Stomach smooth muscle (tissue), 2 donors: ENCODE data around the gene USH1C.

Experiments
- H3K27ac ChIP-seq: one replicate; pipeline ENCODE4 v1.7.0; 2013; ENCODE audit warnings: mild to moderate bottlenecking, low read length, inconsistent platforms
- H3K27me3 ChIP-seq, 2 donors: one replicate each; pipeline ENCODE4 v1.7.0; 2013; ENCODE audit warnings: low read length in 2 of 2; ENCODE audit not compliant: insufficient read depth in 2 of 2, control insufficient read depth in 1 of 2
- H3K36me3 ChIP-seq, 2 donors: one replicate each; pipeline ENCODE4 v1.7.0; 2013; ENCODE audit warnings: low read length in 2 of 2; ENCODE audit not compliant: control insufficient read depth in 2 of 2, insufficient read depth in 2 of 2
- H3K4me1 ChIP-seq: one replicate; pipeline ENCODE4 v1.7.0; 2013; ENCODE audit warnings: low read length; ENCODE audit not compliant: control insufficient read depth, insufficient read depth
- H3K4me3 ChIP-seq, 2 donors: one replicate each; pipeline ENCODE4 v1.7.0; 2013; ENCODE audit warnings: low read length in 2 of 2
- H3K9ac ChIP-seq, 2 donors: one replicate each; pipeline ENCODE4 v1.7.0; 2013; ENCODE audit warnings: low read length in 2 of 2, mild to moderate bottlenecking in 1 of 2
- H3K9me3 ChIP-seq, 2 donors: one replicate each; pipeline ENCODE4 v1.7.0; 2013; ENCODE audit warnings: low read length in 2 of 2; ENCODE audit not compliant: control insufficient read depth in 2 of 2
- donor health status: healthy.
- donor health status: Pancreatic carcinoma.

The USH1C gene

GRCh38 chr11:17533778-17534415 lies 10.3 kb downstream of the USH1C start:
- H3K27me3 ChIP-seq = peaks cover 0 to 4% of the 10 kb centered on the region in 2 donors
- no peak overlapping the region for H3K27ac ChIP-seq
- H3K4me3 ChIP-seq = no peak overlapping the region
- H3K9ac ChIP-seq = no peak overlapping the region
- H3K4me1 ChIP-seq = no peaks in the 10 kb centered on the region
- no peaks in the 10 kb centered on the region for H3K9me3 ChIP-seq
- no peaks in the 10 kb centered on the region for H3K36me3 ChIP-seq

- no peak overlapping the region for H3K9ac ChIP-seq
- no peak overlapping the region for H3K4me3 ChIP-seq
- H3K4me1 ChIP-seq = no peaks in the 10 kb centered on the region
- H3K36me3 ChIP-seq = no peaks in the 10 kb centered on the region
- no peaks in the 10 kb centered on the region for H3K9me3 ChIP-seq
- no peak overlapping the region for H3K27ac ChIP-seq
- H3K27me3 ChIP-seq = peaks cover 0 to 8% of the 10 kb centered on the region in 2 donors
These were observed 10.9 kb downstream of the USH1C start for GRCh38 chr11:17533341-17533740.

- H3K4me3 ChIP-seq = no peak overlapping the region
- no peak overlapping the region for H3K27ac ChIP-seq
- H3K4me1 ChIP-seq = no peaks in the 10 kb centered on the region
- no peak overlapping the region for H3K9ac ChIP-seq
- H3K9me3 ChIP-seq = no peaks in the 10 kb centered on the region
- no peaks in the 10 kb centered on the region for H3K36me3 ChIP-seq
- peaks cover 0 to 9% of the 10 kb centered on the region in 2 donors for H3K27me3 ChIP-seq
These were observed 11.4 kb downstream of the USH1C start for GRCh38 chr11:17532784-17533183.

GRCh38 chr11:17531636-17532113 lies 12.5 kb downstream of the USH1C start:
- Histone ChIP-seq H3K4me3 (no peak overlapping the region), H3K27ac (no peak overlapping the region), H3K36me3 (no peaks in the 10 kb centered on the region)

GRCh38 chr11:17531071-17531600 lies 13.1 kb downstream of the USH1C start:
- no peak overlapping the region for H3K4me3 ChIP-seq
- H3K9ac ChIP-seq = no peak overlapping the region
- no peak overlapping the region for H3K27ac ChIP-seq
- peaks cover 0 to 7% of the 10 kb centered on the region in 2 donors for H3K27me3 ChIP-seq
- H3K36me3 ChIP-seq = no peaks in the 10 kb centered on the region
- no peaks in the 10 kb centered on the region for H3K4me1 ChIP-seq
- no peaks in the 10 kb centered on the region for H3K9me3 ChIP-seq

More at GRCh38 chr11:17531636-17532113, 12.5 kb downstream of the USH1C start:
- no peaks in the 10 kb centered on the region for H3K9me3 ChIP-seq
- H3K27me3 ChIP-seq = peaks cover 0 to 9% of the 10 kb centered on the region in 2 donors
- no peak overlapping the region for H3K9ac ChIP-seq
- no peaks in the 10 kb centered on the region for H3K4me1 ChIP-seq

- Histone ChIP-seq H3K9ac (no peak overlapping the region), H3K9me3 (no peaks in the 10 kb centered on the region), H3K4me3 (no peak overlapping the region), H3K4me1 (no peaks in the 10 kb centered on the region), H3K27me3 (peaks cover 0 to 7% of the 10 kb centered on the region in 2 donors), H3K36me3 (no peaks in the 10 kb centered on the region), H3K27ac (no peak overlapping the region)
These were observed 14.4 kb downstream of the USH1C start for GRCh38 chr11:17529844-17530185.

GRCh38 chr11:17528906-17529843 lies 15.0 kb downstream of the USH1C start:
- Histone ChIP-seq H3K36me3 (no peaks in the 10 kb centered on the region), H3K27me3 (peaks cover 0 to 7% of the 10 kb centered on the region in 2 donors), H3K9me3 (no peaks in the 10 kb centered on the region), H3K27ac (no peak overlapping the region), H3K4me1 (no peaks in the 10 kb centered on the region), H3K4me3 (no peak overlapping the region), H3K9ac (no peak overlapping the region)

- Histone ChIP-seq H3K4me3 (no peak overlapping the region), H3K9me3 (no peaks in the 10 kb centered on the region), H3K27ac (no peak overlapping the region), H3K4me1 (no peaks in the 10 kb centered on the region), H3K9ac (no peak overlapping the region), H3K27me3 (peaks cover 0 to 6% of the 10 kb centered on the region in 2 donors), H3K36me3 (no peaks in the 10 kb centered on the region)
These were observed 16.0 kb downstream of the USH1C start for GRCh38 chr11:17528181-17528691.

- Histone ChIP-seq H3K4me3 (no peak overlapping the region), H3K27ac (no peak overlapping the region), H3K9ac (no peak overlapping the region), H3K4me1 (no peaks in the 10 kb centered on the region), H3K36me3 (no peaks in the 10 kb centered on the region), H3K27me3 (peaks cover 0 to 4% of the 10 kb centered on the region in 2 donors), H3K9me3 (no peaks in the 10 kb centered on the region)
These were observed 16.6 kb downstream of the USH1C start for GRCh38 chr11:17527628-17527995.

GRCh38 chr11:17526931-17527627 lies 17.1 kb downstream of the USH1C start:
- H3K9ac ChIP-seq = no peak overlapping the region
- H3K27me3 ChIP-seq = peaks cover 0 to 4% of the 10 kb centered on the region in 2 donors
- H3K9me3 ChIP-seq = no peaks in the 10 kb centered on the region
- no peaks in the 10 kb centered on the region for H3K36me3 ChIP-seq
- H3K4me3 ChIP-seq = no peak overlapping the region
- no peaks in the 10 kb centered on the region for H3K4me1 ChIP-seq
- H3K27ac ChIP-seq = no peak overlapping the region
